ENCODE data around the gene AUTS2. TPM values are rescaled to one million over a fixed set of nuclear protein-coding genes. Genes with fewer than 3 reads are reported as not detected.

Gene AUTS2
- total and polyA plus RNA-seq, 5 donors = 7.0 to 15.4 (median 10.6) TPM

- Histone ChIP-seq H3K4me3 (ENCODE audit: low read length) (no peak overlapping the region), H3K27me3 (ENCODE audit: control insufficient read depth, insufficient read depth) (no peaks in the 10 kb centered on the region), H3K4me1 (ENCODE audit: control insufficient read depth, insufficient read depth, low read length) (no peaks in the 10 kb centered on the region), H3K27ac (ENCODE audit: low read length) (no peak overlapping the region), H3K9me3 (ENCODE audit: control insufficient read depth, low read length) (no peaks in the 10 kb centered on the region)
- intact Hi-C loops (cut with DNase I) = no loop called here
- DNase-seq (peak in 1 of 3 donors; percentile 2), ATAC-seq (no peak)
- WGBS = 88% methylated on average over 5 of the region's 5 CpGs
These were observed 976.1 kb downstream of the AUTS2 start for GRCh38 chr7:70574314-70574834.

DNA sequence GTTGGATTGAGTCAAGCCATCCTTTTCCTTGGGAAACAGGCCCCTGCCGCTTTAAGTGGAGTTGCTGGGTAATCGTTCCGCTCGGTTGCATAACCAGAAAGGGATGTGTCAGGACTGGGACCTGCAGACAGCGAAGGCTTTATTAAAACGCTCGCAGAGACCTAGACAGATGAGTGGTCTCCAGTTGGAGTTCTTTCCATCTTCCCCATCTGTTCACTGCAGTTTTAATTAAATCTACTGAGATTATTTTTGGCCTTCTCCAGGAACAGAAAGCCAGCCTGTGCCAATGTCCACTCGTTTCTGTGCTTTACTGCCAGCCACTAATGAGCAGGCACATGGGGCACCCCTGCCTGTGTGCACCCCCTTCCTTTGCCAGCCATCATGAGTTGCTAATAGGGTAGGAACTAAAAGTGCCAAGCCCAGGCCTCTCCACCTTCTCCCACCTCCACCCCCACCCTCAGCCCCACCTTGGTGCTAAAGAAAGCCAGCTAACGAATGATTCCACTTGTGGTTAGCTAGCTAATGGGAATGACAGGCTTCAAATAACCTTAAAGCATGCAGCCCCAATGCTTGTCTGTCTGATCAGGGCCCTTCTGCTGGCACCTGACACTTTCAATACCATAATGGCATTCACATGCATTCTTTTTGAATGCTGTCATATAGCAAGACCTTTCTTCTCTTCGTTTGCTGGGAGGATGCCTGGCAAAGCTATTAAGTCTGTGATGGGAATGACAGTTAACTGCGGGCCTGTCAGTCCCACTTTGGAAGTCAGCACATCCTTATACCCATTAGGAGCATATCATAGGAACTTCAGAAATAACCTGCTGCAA is 976.9 kb downstream of the AUTS2 start:
- WGBS = 66% methylated on average over 11 of the region's 11 CpGs
- Histone ChIP-seq H3K4me1 (ENCODE audit: control insufficient read depth, insufficient read depth, low read length) (no peaks in the 10 kb centered on the region), H3K27me3 (ENCODE audit: control insufficient read depth, insufficient read depth) (no peaks in the 10 kb centered on the region), H3K27ac (ENCODE audit: low read length) (no peak overlapping the region), H3K4me3 (ENCODE audit: low read length) (no peak overlapping the region), H3K9me3 (ENCODE audit: control insufficient read depth, low read length) (no peaks in the 10 kb centered on the region)
- intact Hi-C loops (cut with DNase I) = no loop called here
- DNase-seq = no peak
- no peak for ATAC-seq

DNA sequence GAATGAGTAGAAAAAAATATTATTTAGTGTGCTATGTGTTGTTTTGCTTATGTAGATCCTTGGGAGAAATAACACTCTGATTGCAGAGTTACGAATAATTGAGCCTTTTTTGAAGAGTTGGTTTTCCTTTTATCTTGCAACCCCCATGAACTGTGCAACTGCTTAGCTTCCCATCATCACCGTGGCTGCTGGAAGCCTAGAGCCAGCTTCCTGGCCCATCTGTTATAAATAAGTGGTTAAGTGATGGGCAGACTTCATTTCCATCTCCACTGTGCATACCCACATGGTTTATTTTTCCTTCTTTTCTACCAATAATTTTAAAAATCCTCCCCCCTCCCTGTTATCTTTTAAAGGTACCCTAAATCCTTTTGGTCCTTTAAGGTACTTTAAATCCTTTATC is 978.8 kb downstream of the AUTS2 start:
- no peak for DNase-seq
- H3K4me1 ChIP-seq (ENCODE audit: control insufficient read depth, insufficient read depth, low read length) = no peaks in the 10 kb centered on the region
- 44% methylated on average over 2 of the region's 2 CpGs for WGBS
- H3K4me3 ChIP-seq (ENCODE audit: low read length) = no peak overlapping the region
- intact Hi-C loops (cut with DNase I) = no loop called here
- no peak overlapping the region for H3K27ac ChIP-seq (ENCODE audit: low read length)
- H3K9me3 ChIP-seq (ENCODE audit: control insufficient read depth, low read length) = no peaks in the 10 kb centered on the region
- no peak for ATAC-seq
- H3K27me3 ChIP-seq (ENCODE audit: control insufficient read depth, insufficient read depth) = no peaks in the 10 kb centered on the region

DNA sequence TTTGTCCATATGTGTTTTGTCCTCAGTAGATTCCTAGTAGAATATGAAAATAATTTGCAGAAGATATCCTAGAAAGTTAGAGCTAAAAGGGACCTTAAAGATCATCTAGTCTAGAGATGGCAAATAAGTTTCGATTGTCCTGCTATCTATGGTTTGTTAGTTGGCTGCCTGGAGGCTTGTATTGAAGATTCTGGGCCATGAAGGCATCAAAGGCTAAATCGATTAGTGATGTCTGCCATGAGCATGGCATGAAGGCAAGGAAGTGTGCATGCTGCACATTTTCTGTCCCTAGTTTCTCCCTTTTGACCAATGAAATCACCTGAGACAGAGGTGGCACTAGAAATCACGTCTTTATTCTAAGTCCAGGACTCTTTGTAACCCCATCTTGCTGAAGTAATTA is 979.9 kb downstream of the AUTS2 start:
- H3K27me3 ChIP-seq (ENCODE audit: control insufficient read depth, insufficient read depth) = no peaks in the 10 kb centered on the region
- 94% methylated on average over 3 of the region's 3 CpGs for WGBS
- ATAC-seq (no peak), DNase-seq (no peak)
- no peaks in the 10 kb centered on the region for H3K9me3 ChIP-seq (ENCODE audit: control insufficient read depth, low read length)
- H3K4me3 ChIP-seq (ENCODE audit: low read length) = no peak overlapping the region
- H3K27ac ChIP-seq (ENCODE audit: low read length) = no peak overlapping the region
- intact Hi-C loops (cut with DNase I) = no loop called here
- no peaks in the 10 kb centered on the region for H3K4me1 ChIP-seq (ENCODE audit: control insufficient read depth, insufficient read depth, low read length)

DNA sequence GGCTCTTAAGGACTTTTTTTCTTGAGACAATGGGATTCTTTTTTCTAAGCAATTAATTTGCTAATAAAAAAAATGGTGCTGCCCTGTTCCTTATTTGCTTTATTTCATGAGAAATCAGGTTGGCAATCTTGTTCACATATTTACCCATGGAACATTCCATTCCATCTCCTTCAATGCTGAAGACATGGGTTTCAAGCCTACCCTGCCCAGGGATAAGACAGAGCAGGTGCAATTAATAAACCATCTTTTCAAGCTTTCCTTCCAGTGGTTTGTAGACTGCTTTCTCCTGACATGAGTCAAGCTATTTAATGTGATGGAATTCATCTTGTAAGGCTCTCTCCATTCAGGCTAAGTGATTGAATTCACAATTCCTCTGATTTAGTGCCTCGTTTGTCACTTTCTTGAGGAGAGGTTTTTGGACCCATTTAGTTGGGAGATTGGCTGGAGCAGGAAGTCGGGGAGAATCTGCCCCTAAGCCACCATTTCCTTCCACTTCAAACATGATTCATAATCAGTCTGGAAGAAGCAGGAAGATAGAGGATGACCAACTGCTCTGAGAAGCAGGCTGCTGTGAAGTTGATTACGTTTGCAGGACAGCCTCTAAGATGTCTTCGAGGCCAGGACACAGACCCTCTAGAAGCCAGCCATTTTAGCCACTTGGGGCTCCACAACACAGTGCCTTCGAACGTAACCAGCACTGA is 981.3 kb downstream of the AUTS2 start:
- H3K9me3 ChIP-seq (ENCODE audit: control insufficient read depth, low read length) = no peaks in the 10 kb centered on the region
- ATAC-seq (no peak), DNase-seq (no peak)
- H3K4me1 ChIP-seq (ENCODE audit: control insufficient read depth, insufficient read depth, low read length) = no peaks in the 10 kb centered on the region
- no peak overlapping the region for H3K27ac ChIP-seq (ENCODE audit: low read length)
- 79% methylated on average over 6 of the region's 6 CpGs for WGBS
- no peaks in the 10 kb centered on the region for H3K27me3 ChIP-seq (ENCODE audit: control insufficient read depth, insufficient read depth)
- intact Hi-C loops (cut with DNase I) = no loop called here
- no peak overlapping the region for H3K4me3 ChIP-seq (ENCODE audit: low read length)

DNA sequence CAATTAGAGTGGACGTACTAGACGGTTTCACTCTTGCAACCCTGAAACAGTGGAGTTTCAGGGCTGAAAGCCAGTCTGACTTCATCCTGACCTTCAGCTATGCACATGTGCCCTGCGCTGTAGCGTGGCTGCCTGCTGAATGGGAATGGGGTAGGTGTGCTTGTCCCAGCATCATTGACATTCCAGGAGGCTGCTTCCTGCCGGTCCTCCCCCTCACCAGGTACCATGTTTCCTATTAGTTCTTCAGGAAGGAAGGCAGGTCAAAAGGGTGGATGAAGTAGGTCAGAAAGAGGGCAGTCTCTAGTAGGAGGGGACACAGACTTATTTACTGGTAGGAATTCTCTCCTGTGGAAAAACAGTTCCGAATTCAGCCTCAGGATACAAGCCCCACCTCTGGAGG is 981.9 kb downstream of the AUTS2 start:
- ATAC-seq = no peak
- no peak for DNase-seq
- 88% methylated on average over 6 of the region's 6 CpGs for WGBS
- intact Hi-C loops (cut with DNase I) = no loop called here
- no peak overlapping the region for H3K4me3 ChIP-seq (ENCODE audit: low read length)
- H3K27me3 ChIP-seq (ENCODE audit: control insufficient read depth, insufficient read depth) = no peaks in the 10 kb centered on the region
- no peak overlapping the region for H3K27ac ChIP-seq (ENCODE audit: low read length)
- no peaks in the 10 kb centered on the region for H3K4me1 ChIP-seq (ENCODE audit: control insufficient read depth, insufficient read depth, low read length)
- no peaks in the 10 kb centered on the region for H3K9me3 ChIP-seq (ENCODE audit: control insufficient read depth, low read length)

- H3K4me3 ChIP-seq (ENCODE audit: low read length) = no peak overlapping the region
- no peak overlapping the region for H3K27ac ChIP-seq (ENCODE audit: low read length)
- H3K9me3 ChIP-seq (ENCODE audit: control insufficient read depth, low read length) = no peaks in the 10 kb centered on the region
- WGBS = 79% methylated on average over 18 of the region's 18 CpGs
- DNase-seq (no peak), ATAC-seq (no peak)
- H3K27me3 ChIP-seq (ENCODE audit: control insufficient read depth, insufficient read depth) = no peaks in the 10 kb centered on the region
- no peaks in the 10 kb centered on the region for H3K4me1 ChIP-seq (ENCODE audit: control insufficient read depth, insufficient read depth, low read length)
- intact Hi-C loops (cut with DNase I) = no loop called here
These were observed 984.9 kb downstream of the AUTS2 start for GRCh38 chr7:70582927-70583895.

DNA sequence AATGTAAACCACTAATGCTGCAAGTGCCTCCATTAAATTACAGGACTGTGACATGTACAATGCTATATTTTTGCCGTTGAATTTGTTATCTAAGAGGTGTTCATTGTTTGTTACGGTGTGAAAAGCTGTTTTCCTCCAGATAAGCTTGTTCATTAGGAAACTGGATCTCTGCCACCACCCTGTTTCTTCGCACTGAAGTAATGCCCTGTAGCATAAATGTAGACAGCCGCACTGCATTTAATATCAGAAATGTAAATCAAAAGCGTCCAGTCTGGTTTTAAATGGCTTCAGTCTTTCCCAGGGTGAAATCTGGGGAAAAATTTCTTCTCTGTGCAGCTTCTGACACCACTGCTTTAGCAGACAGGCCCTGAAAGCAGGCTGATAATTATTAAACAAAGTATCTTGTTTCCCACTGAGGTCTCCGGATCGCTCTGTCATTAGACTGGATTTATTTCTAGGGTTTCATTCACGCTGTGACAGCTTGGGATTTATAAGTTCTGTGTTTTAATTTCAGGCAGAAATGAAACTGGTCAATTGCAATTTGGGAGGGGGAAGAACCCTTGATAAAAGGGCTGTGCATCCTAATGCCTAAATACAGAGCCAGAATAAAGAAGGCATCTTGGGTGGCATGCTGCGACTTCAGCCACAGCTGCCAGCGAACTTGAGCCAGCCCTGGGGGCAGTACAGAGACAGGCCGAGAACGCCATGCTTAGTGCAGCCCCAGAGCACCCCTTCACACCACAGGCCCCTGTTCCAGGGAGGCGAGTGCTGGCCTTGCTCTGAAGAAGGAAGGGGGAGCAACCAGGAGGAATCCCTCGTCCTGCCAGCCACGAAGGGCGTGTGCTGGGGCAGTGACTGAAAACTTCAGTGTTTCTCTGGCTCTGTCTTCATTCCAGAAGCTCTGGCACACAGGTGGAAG is 985.9 kb downstream of the AUTS2 start:
- H3K4me3 ChIP-seq (ENCODE audit: low read length) = no peak overlapping the region
- intact Hi-C loops (cut with DNase I) = no loop called here
- DNase-seq = no peak
- no peak for ATAC-seq
- no peak overlapping the region for H3K27ac ChIP-seq (ENCODE audit: low read length)
- no peaks in the 10 kb centered on the region for H3K9me3 ChIP-seq (ENCODE audit: control insufficient read depth, low read length)
- 82% methylated on average over 16 of the region's 16 CpGs for WGBS
- no peaks in the 10 kb centered on the region for H3K4me1 ChIP-seq (ENCODE audit: control insufficient read depth, insufficient read depth, low read length)
- H3K27me3 ChIP-seq (ENCODE audit: control insufficient read depth, insufficient read depth) = no peaks in the 10 kb centered on the region

DNA sequence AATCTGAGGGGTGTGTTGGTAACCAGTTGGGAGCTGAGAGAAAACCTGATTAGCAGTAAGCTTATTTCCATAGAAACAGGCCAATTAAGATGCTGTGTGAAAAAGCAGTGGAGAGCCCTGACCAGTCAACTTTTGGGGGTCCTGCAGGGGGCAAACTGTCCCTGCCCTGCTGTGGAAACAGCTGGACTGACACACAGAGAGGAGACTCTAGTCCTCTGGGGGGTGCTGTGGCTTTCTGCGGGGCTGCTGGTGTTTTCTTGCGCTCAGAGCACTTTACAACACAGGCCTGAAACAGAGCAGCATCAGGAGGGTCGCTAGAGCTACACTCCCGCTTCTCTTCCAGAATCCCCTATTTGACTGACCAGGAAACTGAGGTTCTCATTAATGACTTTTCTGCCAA is 986.8 kb downstream of the AUTS2 start:
- 67% methylated on average over 4 of the region's 4 CpGs for WGBS

GRCh38 chr7:70586822-70587221 is 988.5 kb downstream of the AUTS2 start:
- ATAC-seq = no peak
- no peak overlapping the region for H3K27ac ChIP-seq (ENCODE audit: low read length)
- 100% methylated on average over 1 of the region's 1 CpG for WGBS

More for the DNA sequence above, 986.8 kb downstream of the AUTS2 start:
- no peak for DNase-seq
- H3K4me1 ChIP-seq (ENCODE audit: control insufficient read depth, insufficient read depth, low read length) = no peaks in the 10 kb centered on the region
- H3K27me3 ChIP-seq (ENCODE audit: control insufficient read depth, insufficient read depth) = no peaks in the 10 kb centered on the region
- no peaks in the 10 kb centered on the region for H3K9me3 ChIP-seq (ENCODE audit: control insufficient read depth, low read length)
- intact Hi-C loops (cut with DNase I) = no loop called here
- H3K27ac ChIP-seq (ENCODE audit: low read length) = no peak overlapping the region
- H3K4me3 ChIP-seq (ENCODE audit: low read length) = no peak overlapping the region
- ATAC-seq = no peak

More at GRCh38 chr7:70586822-70587221, 988.5 kb downstream of the AUTS2 start:
- DNase-seq = no peak
- Histone ChIP-seq H3K27me3 (ENCODE audit: control insufficient read depth, insufficient read depth) (no peaks in the 10 kb centered on the region), H3K4me3 (ENCODE audit: low read length) (no peak overlapping the region), H3K4me1 (ENCODE audit: control insufficient read depth, insufficient read depth, low read length) (no peaks in the 10 kb centered on the region), H3K9me3 (ENCODE audit: control insufficient read depth, low read length) (no peaks in the 10 kb centered on the region)
- intact Hi-C loops (cut with DNase I) = no loop called here

Measured in right cardiac atrium (tissue), 5 donors.